Liver (tissue), 9 donors: ENCODE measurements around the gene CNNM2. TPM values are rescaled to one million over a fixed set of nuclear protein-coding genes. Genes with fewer than 3 reads are reported as not detected.

Source experiments
- DNase-seq: peaks from one replicate; pipeline ENCODE4 v3.0.0-alpha.2; 2017; ENCODE audit warnings: low spot score
- H3K27ac ChIP-seq, 2 donors: one replicate each; pipeline ENCODE4 v1.7.0; 2013; ENCODE audit warnings: inconsistent platforms in 2 of 2, low read length in 2 of 2, control low read depth in 1 of 2, low read depth in 1 of 2, mild to moderate bottlenecking in 1 of 2
- H3K27me3 ChIP-seq, 4 donors: one replicate each; pipeline versions ENCODE4 v1.6.1 to v1.7.0; 2013; ENCODE audit warnings: low read length in 3 of 4, inconsistent platforms in 1 of 4, mild to moderate bottlenecking in 1 of 4, moderate library complexity in 1 of 4; ENCODE audit not compliant: control insufficient read depth in 4 of 4, insufficient read depth in 4 of 4
- H3K36me3 ChIP-seq, 4 donors: one replicate each; pipeline versions ENCODE4 v1.6.1 to v1.7.0; 2013; ENCODE audit warnings: low read length in 3 of 4, mild to moderate bottlenecking in 3 of 4, low read depth in 1 of 4, moderate library complexity in 1 of 4; ENCODE audit not compliant: control insufficient read depth in 4 of 4, insufficient read depth in 3 of 4
- H3K4me1 ChIP-seq, 4 donors: one replicate each; pipeline versions ENCODE4 v1.6.1 to v1.7.0; 2013; ENCODE audit warnings: low read length in 3 of 4, mild to moderate bottlenecking in 3 of 4, moderate library complexity in 1 of 4; ENCODE audit not compliant: control insufficient read depth in 4 of 4, insufficient read depth in 4 of 4
- H3K4me3 ChIP-seq, 3 donors: one replicate each; pipeline versions ENCODE4 v1.6.1 to v1.7.0; 2013; ENCODE audit warnings: low read length in 3 of 3, control low read depth in 1 of 3, low read depth in 1 of 3, mild to moderate bottlenecking in 1 of 3
- H3K9ac ChIP-seq, 2 donors: one replicate each; pipeline ENCODE4 v1.7.0; 2013; ENCODE audit warnings: low read length in 2 of 2, mild to moderate bottlenecking in 2 of 2, moderate library complexity in 2 of 2, control low read depth in 1 of 2, low read depth in 1 of 2
- H3K9me3 ChIP-seq, 4 donors: one replicate each; pipeline versions ENCODE4 v1.6.1 to v1.7.0; 2013; ENCODE audit warnings: low read length in 3 of 4; ENCODE audit not compliant: control insufficient read depth in 4 of 4
- EGR1 ChIP-seq, 2 donors: IDR thresholded peaks; 2 replicates each; pipeline ENCODE4 v1.6.1; 2016 to 2018; ENCODE audit warnings: antibody characterized with exemption in 2 of 2, low read depth in 2 of 2
- FOXA2 ChIP-seq: IDR thresholded peaks from 2 replicates; pipeline ENCODE4 v1.6.1; 2016; ENCODE audit warnings: antibody characterized with exemption
- GABPA ChIP-seq, 2 donors: IDR thresholded peaks in 1 of 2; conservative IDR thresholded peaks in 1 of 2; 2 replicates each; pipeline ENCODE4 v1.6.1; 2016; ENCODE audit warnings: antibody characterized with exemption in 2 of 2, mild to moderate bottlenecking in 1 of 2, moderate library complexity in 1 of 2
- JUND ChIP-seq, 2 donors: IDR thresholded peaks; 2 replicates each; pipeline ENCODE4 v1.6.1; 2016; ENCODE audit warnings: antibody characterized with exemption in 2 of 2
- NR2F2 ChIP-seq: IDR thresholded peaks from 2 replicates; pipeline ENCODE4 v1.6.1; 2016; ENCODE audit warnings: antibody characterized with exemption
- RXRA ChIP-seq, 2 donors: IDR thresholded peaks; 2 replicates each; pipeline ENCODE4 v1.6.1; 2017 to 2018; ENCODE audit warnings: antibody characterized with exemption in 2 of 2, mild to moderate bottlenecking in 1 of 2
- SP1 ChIP-seq: IDR thresholded peaks from 2 replicates; pipeline ENCODE4 v1.6.1; 2018; ENCODE audit warnings: antibody characterized with exemption, mild to moderate bottlenecking
- TAF1 ChIP-seq: conservative IDR thresholded peaks from 2 replicates; pipeline ENCODE4 v1.6.1; 2016; ENCODE audit warnings: antibody characterized with exemption, mild to moderate bottlenecking
- WGBS: extraction: QIAGEN DNeasy Blood & Tissue Kit; methylation state at CpG from one replicate; pipeline ENCODE4 v1.1.7; 2013; 5-methylcytosine and 5-hydroxymethylcytosine counted together
- polyA plus RNA-seq, 2 donors: library from polyadenylated mRNA; stranded (reverse) in 1 of 2; unstranded in 1 of 2; fragments of 200-250 nt in 1 of 2; fragments of >200 nt in 1 of 2; fragmentation: Nextera tagmentation in 1 of 2; extraction: Ambion mirVana in 1 of 2; gene quantifications; one replicate each; pipeline versions ENCODE4 v1.2.1 to v1.2.3, GENCODE V29; 2013 to 2015
- total RNA-seq, 2 donors: library from RNA; depleted of rRNA; stranded (reverse); fragments of >200 nt; gene quantifications; one replicate each; pipeline ENCODE4 v1.2.3, GENCODE V29; 2014
- TF ChIP-seq, protein P1 (sequence below): IDR thresholded peaks from 2 replicates; pipeline ENCODE4 v1.6.1; 2016; ENCODE audit warnings: antibody characterized with exemption
- TF ChIP-seq, protein P2 (sequence below): IDR thresholded peaks from 2 replicates; pipeline ENCODE4 v1.6.1; 2016; ENCODE audit warnings: antibody characterized with exemption, mild to moderate bottlenecking
- TF ChIP-seq, protein P3 (sequence below): IDR thresholded peaks from 2 replicates; pipeline ENCODE4 v1.6.1; 2016; ENCODE audit warnings: antibody characterized with exemption
- donor health status: healthy.
- donor health status: healthy.
- donor health status: healthy.
- donor health status: healthy.
- donor health status: healthy.

The CNNM2 gene
- total and polyA plus RNA-seq, 4 donors, result 2.0 to 10.8 (median 6.9) TPM

DNA sequence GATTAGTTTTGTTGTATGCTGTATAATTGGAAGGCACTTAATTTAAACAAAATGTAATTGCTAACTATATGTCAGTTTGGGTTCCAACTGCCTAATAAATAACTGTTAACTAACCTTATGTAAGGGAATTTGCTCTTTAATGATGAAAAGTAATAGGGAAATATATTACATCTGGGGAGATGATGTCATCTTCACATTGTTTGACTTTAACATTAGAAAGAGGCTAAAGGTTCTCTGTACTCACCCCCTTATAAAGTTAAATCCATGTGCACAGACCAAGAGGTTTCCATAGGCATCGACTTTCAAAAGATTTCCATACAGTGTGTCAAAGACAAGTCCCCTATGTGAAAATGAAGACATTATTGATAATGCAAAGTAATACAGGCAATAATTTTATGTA, 187.4 kb downstream of the CNNM2 start:
- Histone ChIP-seq H3K4me1 (peaks cover 0 to 3% (median under 1%) of the 10 kb centered on the region in 4 donors), H3K4me3 (no peak overlapping the region), H3K9ac (no peak overlapping the region), H3K27ac (no peak overlapping the region), H3K27me3 (no peaks in the 10 kb centered on the region), H3K36me3 (peaks cover 3 to 30% (median 21%) of the 10 kb centered on the region in 4 donors), H3K9me3 (no peaks in the 10 kb centered on the region)
- no peak for DNase-seq
- WGBS, result 100% methylated on average over 1 of the region's 1 CpG
- TF ChIP-seq TAF1, result no peak
- TF ChIP-seq, protein P1, sequence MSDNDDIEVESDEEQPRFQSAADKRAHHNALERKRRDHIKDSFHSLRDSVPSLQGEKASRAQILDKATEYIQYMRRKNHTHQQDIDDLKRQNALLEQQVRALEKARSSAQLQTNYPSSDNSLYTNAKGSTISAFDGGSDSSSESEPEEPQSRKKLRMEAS, result no peak
- TF ChIP-seq GABPA (IDR thresholded peaks at IDR 0.05 in 1 of 2, conservative IDR thresholded peaks at IDR 0.05 in 1 of 2), result no peak
- no peak for TF ChIP-seq JUND (IDR thresholded peaks at IDR 0.05)
- TF ChIP-seq, protein P2, sequence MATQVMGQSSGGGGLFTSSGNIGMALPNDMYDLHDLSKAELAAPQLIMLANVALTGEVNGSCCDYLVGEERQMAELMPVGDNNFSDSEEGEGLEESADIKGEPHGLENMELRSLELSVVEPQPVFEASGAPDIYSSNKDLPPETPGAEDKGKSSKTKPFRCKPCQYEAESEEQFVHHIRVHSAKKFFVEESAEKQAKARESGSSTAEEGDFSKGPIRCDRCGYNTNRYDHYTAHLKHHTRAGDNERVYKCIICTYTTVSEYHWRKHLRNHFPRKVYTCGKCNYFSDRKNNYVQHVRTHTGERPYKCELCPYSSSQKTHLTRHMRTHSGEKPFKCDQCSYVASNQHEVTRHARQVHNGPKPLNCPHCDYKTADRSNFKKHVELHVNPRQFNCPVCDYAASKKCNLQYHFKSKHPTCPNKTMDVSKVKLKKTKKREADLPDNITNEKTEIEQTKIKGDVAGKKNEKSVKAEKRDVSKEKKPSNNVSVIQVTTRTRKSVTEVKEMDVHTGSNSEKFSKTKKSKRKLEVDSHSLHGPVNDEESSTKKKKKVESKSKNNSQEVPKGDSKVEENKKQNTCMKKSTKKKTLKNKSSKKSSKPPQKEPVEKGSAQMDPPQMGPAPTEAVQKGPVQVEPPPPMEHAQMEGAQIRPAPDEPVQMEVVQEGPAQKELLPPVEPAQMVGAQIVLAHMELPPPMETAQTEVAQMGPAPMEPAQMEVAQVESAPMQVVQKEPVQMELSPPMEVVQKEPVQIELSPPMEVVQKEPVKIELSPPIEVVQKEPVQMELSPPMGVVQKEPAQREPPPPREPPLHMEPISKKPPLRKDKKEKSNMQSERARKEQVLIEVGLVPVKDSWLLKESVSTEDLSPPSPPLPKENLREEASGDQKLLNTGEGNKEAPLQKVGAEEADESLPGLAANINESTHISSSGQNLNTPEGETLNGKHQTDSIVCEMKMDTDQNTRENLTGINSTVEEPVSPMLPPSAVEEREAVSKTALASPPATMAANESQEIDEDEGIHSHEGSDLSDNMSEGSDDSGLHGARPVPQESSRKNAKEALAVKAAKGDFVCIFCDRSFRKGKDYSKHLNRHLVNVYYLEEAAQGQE, result no peak
- TF ChIP-seq FOXA2, result no peak
- TF ChIP-seq NR2F2, result no peak
- TF ChIP-seq, protein P3, sequence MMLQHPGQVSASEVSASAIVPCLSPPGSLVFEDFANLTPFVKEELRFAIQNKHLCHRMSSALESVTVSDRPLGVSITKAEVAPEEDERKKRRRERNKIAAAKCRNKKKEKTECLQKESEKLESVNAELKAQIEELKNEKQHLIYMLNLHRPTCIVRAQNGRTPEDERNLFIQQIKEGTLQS, result no peak

DNA sequence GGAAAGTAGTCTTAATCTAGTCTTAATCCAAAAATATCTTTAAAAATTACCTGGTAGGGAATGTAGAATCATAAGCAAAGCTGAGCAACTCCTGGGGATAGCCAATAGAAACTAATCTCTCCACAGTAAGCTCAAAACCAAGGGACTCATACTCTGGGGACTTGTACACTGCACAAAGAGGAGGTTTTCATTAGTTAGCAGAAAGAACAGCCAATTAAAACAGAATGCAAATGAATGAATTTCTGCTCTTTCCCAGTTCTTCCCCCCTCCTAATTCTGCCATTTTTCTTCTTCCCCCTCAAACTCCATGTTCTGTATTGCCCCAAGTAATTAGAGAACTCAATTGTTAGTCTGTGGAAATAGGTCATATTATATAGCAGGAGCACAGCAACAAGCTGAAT, 188.4 kb downstream of the CNNM2 start:
- Histone ChIP-seq H3K4me1 (peaks cover 4 to 13% (median 7%) of the 10 kb centered on the region in 4 donors), H3K36me3 (peaks cover 3 to 27% (median 14%) of the 10 kb centered on the region in 4 donors), H3K4me3 (no peak overlapping the region), H3K9ac (no peak overlapping the region), H3K27me3 (no peaks in the 10 kb centered on the region), H3K27ac (no peak overlapping the region), H3K9me3 (no peaks in the 10 kb centered on the region)
- DNase-seq, result no peak
- TF ChIP-seq, protein P1, result no peak
- TF ChIP-seq SP1, result no peak
- TF ChIP-seq RXRA (IDR thresholded peaks at IDR 0.05), result no peak

DNA sequence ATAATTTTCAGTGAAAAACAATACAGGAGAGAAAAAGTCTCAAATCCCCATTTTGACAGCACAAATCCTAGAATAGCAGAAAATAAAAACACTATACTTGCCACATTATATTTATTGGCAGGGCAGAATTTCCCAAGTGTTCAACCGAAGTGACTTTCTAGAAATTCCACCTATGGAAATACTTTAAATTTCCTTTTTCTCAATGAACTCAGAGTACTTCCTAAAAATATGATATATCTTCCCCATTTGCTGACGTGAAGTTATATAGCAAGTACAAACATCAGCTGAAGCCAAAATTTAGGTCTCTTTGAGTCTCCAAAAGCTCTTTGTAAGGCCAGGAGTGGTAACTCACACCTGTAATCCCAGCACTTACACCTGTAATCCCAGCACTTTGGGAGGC, 191.7 kb downstream of the CNNM2 start:
- Histone ChIP-seq H3K4me1 (peaks cover 5 to 27% (median 14%) of the 10 kb centered on the region in 4 donors), H3K4me3 (no peak overlapping the region), H3K27ac (no peak overlapping the region), H3K36me3 (peaks cover 3 to 5% (median 4%) of the 10 kb centered on the region in 4 donors), H3K9me3 (no peaks in the 10 kb centered on the region), H3K9ac (no peak overlapping the region), H3K27me3 (no peaks in the 10 kb centered on the region)
- no peak for TF ChIP-seq EGR1 (IDR thresholded peaks at IDR 0.05; ENCODE audit: low read depth in 2 of 2)
- 91% methylated on average over 2 of the region's 2 CpGs for whole genome bisulfite sequencing
- DNase-seq, result no peak
